Activated CD4-positive, alpha-beta T cell treated with anti-CD3 and anti-CD28 coated beads, Interleukin-2, amount 50 U/mL, for 4 hours (primary cell): Measurements from ENCODE around the gene DDRGK1.
A peak's percentile ranks its signal among the peaks of the same experiment; 100 is the strongest.
"Not testable (repeated sequence)": the region's sequence is repeated elsewhere in the genome, so short reads cannot be mapped to it uniquely, and the experiment has no call there.

Experiments used
- DNase-seq, 2 experiments: peaks; one replicate each; pipeline ENCODE4 v3.0.0-alpha.2; 2020

Gene DDRGK1

GRCh38 chr20:3233991-3234498 lies 29.6 kb upstream of the DDRGK1 start:
- no peak for DNase-seq

GRCh38 chr20:3233131-3233990 lies 28.9 kb upstream of the DDRGK1 start:
- no peak for DNase-seq

GRCh38 chr20:3231889-3232588 lies 27.6 kb upstream of the DDRGK1 start:
- no peak for DNase-seq

GRCh38 chr20:3231116-3231515 lies 26.6 kb upstream of the DDRGK1 start:
- no peak for DNase-seq

DNA sequence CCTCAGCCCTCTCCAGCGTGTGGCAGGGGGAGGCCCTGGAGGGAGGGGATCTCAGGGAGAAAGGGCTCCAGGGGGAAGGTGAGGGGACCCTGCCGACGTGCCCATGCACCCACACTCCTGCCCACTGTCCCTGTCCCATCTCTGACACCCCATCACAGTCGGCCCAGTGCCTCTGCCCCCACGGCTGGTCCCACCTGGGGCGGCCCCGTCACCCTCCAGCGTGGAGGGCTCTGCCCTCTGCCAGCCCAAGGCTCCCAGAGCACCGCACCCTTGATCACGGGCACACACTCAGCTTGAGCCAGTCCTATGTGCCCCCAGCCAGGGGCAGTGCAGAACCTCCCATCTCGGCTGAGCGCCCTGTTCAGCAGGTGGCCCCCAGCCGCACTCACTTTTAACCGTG lies 25.3 kb upstream of the DDRGK1 start:
- DNase-seq: no peak

DNA sequence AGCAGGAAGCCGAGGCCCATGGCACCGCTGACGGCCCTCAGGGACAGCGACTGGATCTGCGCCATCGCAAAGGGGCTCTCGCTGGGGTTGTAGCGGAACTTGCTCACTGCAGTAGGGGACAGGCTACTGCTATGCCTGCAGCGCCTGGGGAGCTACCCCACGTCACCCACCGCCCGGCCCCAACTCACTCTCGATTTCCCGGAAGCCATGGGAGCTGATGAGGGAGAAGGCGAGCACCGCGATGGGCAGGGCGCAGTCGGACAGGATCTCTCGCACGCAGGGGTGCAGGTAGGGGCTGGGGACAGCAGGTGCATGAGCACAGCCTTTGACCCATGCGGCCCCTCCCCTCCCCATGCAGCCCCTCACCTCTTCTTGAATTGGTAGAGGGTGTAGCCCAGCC lies 24.7 kb upstream of the DDRGK1 start:
- DNase-seq: no peak

DNA sequence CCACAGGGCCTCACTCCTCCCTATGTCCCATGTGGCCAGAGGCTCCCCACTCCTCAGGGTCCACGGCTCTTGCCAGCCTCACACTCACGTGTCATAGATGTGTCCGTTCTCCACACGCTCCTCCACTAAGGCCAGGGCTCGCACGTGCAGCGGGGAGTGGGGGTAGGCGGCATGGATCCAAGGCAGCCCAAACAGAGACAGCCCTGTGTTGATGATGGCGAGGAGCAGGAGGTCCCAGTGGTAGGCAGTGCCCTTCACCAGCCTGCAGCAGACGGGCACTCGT lies 24.2 kb upstream of the DDRGK1 start:
- DNase-seq: no peak

GRCh38 chr20:3227936-3228749 lies 23.7 kb upstream of the DDRGK1 start:
- no peak for DNase-seq

DNA sequence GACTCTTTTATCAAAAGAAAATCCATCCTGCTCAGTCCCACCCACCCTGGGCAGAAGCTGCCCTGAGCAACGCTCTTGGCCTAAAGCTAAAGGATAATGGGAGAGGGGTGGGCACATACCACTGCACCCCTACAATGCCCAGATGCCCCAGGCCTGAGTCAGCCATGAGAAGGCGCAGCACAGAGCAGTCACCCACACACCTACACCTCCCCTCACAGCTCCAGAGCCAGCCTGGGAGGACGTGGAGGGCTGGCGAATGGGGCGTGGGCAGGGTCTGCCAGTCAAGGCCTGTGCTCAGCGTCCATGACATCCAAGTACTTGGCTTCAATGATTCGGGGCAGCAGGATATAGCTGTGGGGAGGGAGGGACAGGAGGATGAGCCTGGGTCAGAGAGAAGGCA lies 23.0 kb upstream of the DDRGK1 start:
- DNase-seq: no peak

GRCh38 chr20:3226864-3227263 lies 22.4 kb upstream of the DDRGK1 start:
- no peak for DNase-seq

- no peak for DNase-seq
These were observed 21.6 kb upstream of the DDRGK1 start for GRCh38 chr20:3226093-3226492.

GRCh38 chr20:3224681-3225421 lies 20.4 kb upstream of the DDRGK1 start:
- no peak for DNase-seq

GRCh38 chr20:3223994-3224680 lies 19.7 kb upstream of the DDRGK1 start:
- no peak for DNase-seq

- DNase-seq: no peak
These were observed 19.1 kb upstream of the DDRGK1 start for GRCh38 chr20:3223651-3223993.

DNA sequence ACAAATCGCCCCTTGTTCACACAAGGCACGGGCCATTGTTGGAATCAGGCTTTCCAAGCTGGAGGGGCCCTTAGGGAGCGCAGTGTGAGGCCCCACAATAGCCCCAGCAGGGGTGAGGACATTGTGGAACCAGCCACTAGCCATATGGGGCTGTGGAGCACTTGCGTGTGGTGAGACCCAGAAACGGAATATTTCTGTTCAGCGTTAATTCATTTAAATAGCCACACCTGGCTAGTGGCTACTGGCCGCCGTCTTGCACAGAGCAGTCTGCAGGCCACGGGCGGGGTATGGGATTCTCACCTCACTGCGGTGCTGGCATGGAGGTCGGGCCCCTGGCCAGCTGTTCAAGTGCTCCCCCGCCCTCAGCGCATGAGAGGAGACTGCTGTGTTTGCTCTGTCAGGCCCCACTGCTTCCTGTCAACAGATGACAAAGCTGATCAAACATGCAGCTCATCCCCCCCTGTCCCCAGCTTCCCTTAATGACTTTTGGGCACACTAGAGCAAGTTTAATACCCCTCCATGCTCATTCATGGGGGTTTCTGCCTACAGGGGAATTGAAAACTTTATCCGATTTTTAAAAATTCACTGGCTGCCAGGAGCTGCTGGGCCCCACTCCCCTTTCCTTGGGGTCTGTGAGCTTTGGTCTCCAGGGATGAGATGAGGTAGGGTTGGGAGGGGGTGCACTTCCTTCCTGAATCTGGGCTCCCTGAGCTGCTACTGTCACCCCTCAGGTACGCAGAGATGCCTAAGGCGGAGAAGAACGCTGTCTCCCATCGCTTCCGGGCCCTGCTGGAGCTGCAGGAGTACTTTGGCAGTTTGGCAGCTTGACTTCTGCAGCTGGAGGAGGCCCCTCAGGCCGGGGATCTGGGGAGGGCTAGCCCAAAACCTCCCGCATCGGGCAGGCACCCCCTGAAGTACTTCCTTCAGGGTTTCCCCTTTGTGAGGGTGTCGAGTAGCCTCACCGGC lies 18.4 kb upstream of the DDRGK1 start:
- no peak for DNase-seq

- DNase-seq: no peak
These were observed 17.1 kb upstream of the DDRGK1 start for GRCh38 chr20:3221398-3222226.

DNA sequence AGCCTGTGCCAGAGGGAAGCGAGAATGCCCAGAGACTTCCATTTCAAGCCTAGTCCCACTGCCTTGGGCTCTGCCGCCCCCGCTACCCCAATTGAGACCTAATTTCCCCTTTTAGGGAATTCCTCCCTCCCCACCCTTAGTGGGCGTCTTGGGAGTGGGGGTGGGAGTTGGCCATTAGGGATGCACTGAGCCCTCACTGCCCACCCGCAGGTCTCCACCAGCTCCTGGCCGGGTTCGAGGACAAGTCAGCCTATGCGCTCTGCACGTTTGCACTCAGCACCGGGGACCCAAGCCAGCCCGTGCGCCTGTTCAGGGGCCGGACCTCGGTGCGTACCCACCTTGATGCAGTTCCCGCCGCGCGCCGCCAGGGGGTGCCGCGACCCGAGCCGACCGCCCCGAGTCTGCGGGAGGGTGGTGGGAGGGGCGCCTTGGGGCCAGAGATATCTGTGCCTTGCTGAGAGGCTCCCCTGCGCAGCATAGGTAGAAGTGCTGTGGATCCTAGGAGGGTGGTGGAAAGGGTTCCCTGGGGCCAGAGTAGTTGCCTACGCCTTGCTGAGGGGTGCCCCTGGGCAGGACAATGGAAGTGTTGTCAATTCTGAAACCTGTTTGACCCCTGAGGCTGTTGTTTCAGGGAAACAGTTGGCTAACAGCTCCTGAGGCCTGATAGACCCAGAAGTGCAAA lies 14.0 kb upstream of the DDRGK1 start:
- peak; percentile 70 to 75 for DNase-seq

DNA sequence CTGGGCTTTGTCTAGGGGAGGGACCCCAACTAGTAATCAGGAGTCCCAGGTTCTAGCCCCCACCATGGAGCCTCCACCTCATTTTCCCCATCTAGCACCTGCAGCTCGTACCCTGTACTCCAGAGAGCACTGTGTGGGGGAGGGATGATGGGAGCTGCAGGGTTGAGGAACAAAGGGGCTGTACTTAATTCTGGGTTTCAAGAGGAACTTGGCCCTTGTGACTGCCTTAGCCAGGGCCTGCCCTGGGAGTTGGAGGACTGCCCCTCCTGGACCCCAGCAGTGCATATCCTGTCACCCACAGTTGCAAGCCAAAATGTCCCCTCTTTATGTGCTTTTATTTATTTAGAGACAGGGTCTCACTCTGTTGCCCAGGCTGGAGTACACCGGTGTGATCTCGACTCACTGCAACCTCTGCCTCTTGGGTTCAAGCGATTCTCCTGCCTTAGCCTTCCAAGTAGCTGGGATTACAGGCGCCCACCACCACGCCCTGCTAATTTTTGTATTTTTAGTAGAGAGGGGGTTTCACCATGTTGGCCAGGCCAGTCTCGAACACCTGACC lies 11.0 kb upstream of the DDRGK1 start:
- not testable (repeated sequence) for DNase-seq

DNA sequence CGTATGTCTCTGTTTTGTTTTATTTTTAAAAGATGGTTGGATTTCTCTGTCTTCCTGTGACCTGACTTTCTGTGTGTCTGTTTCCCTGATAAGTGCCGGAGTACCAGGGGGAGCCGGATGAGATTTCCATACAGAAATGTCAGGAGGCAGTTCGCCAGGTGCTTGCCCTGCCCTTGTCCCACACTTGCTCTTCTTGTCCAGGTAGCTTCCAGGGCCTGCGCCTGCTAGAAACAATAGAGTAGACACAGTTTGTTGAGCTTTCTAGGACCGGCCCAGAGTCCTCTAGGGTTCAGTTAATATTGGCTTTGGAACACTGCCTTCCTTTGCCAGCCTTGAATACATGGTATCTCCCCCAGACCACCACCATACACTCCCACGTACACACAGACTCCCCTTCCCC lies 8.7 kb upstream of the DDRGK1 start:
- no peak for DNase-seq
